Measurements from ENCODE around the gene FES.
A peak's percentile ranks its signal among the peaks of the same experiment; 100 is the strongest.
"Not testable (repeated sequence)": the region's sequence is repeated elsewhere in the genome, so short reads cannot be mapped to it uniquely, and the experiment has no call there.

The FES gene

GRCh38 chr15:90918835-90919234 is 34.5 kb downstream of the FES start:
- H3K27me3 ChIP-seq (ENCODE audit: control insufficient read depth, low read length), result no peaks in the 10 kb centered on the region
- H3K27ac ChIP-seq (ENCODE audit: low read depth, low read length), result no peak overlapping the region
- TF ChIP-seq EZH2phosphoT487 (IDR thresholded peaks at IDR 0.05; ENCODE audit: borderline replicate concordance, low read length) (no peak), CTCF (IDR thresholded peaks at IDR 0.05; ENCODE audit: low read depth, low read length, poor library complexity, severe bottlenecking) (no peak)
- no peak overlapping the region for H3K4me2 ChIP-seq (ENCODE audit: low read length)
- no peaks in the 10 kb centered on the region for H3K9me3 ChIP-seq (ENCODE audit: control insufficient read depth, insufficient read depth, low read length)
- H3K79me2 ChIP-seq (ENCODE audit: control insufficient read depth, low read length), result no peaks in the 10 kb centered on the region
- H3K4me3 ChIP-seq (ENCODE audit: low read length), result no peak overlapping the region
- H3K36me3 ChIP-seq (ENCODE audit: control insufficient read depth, low read length), result peaks cover 78% of the 10 kb centered on the region
- no peaks in the 10 kb centered on the region for H4K20me1 ChIP-seq (ENCODE audit: control insufficient read depth, insufficient read depth, low read depth, low read length)
- peaks cover 12% of the 10 kb centered on the region for H3K4me1 ChIP-seq (ENCODE audit: control insufficient read depth, low read length)
- H3K9me2 ChIP-seq (replicated peaks; ENCODE audit: control insufficient read depth, low read length), result no peaks in the 10 kb centered on the region
- no peaks in the 10 kb centered on the region for H3F3A ChIP-seq (ENCODE audit: control insufficient read depth, insufficient read depth)

DNA sequence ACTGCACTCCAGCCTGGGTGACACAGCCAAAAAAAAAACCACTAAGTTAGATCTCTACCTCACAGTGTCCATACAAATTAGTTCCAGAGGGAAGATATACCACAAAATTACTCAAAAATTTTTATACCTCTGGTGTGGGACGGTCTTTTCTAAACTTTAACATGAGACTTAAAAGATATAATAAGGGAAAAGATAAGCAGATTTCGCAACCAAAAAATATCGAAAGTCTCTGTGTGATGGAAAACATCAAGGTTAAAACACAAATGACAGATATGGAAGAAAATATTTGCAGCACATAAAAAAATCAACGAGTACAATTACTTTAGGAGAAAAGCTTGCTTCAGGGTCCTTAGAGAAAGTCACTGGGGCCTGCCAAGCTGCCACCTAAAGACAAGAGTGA is 37.6 kb downstream of the FES start:
- Histone ChIP-seq H3K27ac (ENCODE audit: low read depth, low read length) (no peak overlapping the region), H3K9me2 (replicated peaks; ENCODE audit: control insufficient read depth, low read length) (no peaks in the 10 kb centered on the region), H3F3A (ENCODE audit: control insufficient read depth, insufficient read depth) (peaks cover 9% of the 10 kb centered on the region; the same call in 1 of the 2 replicates), H3K36me3 (ENCODE audit: control insufficient read depth, low read length) (peaks cover 47% of the 10 kb centered on the region), H3K4me2 (ENCODE audit: low read length) (no peak overlapping the region), H3K4me1 (ENCODE audit: control insufficient read depth, low read length) (no peaks in the 10 kb centered on the region), H3K79me2 (ENCODE audit: control insufficient read depth, low read length) (no peaks in the 10 kb centered on the region), H4K20me1 (ENCODE audit: control insufficient read depth, insufficient read depth, low read depth, low read length) (no peaks in the 10 kb centered on the region), H3K27me3 (ENCODE audit: control insufficient read depth, low read length) (no peaks in the 10 kb centered on the region), H3K9me3 (ENCODE audit: control insufficient read depth, insufficient read depth, low read length) (no peaks in the 10 kb centered on the region), H3K4me3 (ENCODE audit: low read length) (no peak overlapping the region)
- TF ChIP-seq CTCF (IDR thresholded peaks at IDR 0.05; ENCODE audit: low read depth, low read length, poor library complexity, severe bottlenecking), result no peak
- TF ChIP-seq EZH2phosphoT487 (IDR thresholded peaks at IDR 0.05; ENCODE audit: borderline replicate concordance, low read length), result no peak

DNA sequence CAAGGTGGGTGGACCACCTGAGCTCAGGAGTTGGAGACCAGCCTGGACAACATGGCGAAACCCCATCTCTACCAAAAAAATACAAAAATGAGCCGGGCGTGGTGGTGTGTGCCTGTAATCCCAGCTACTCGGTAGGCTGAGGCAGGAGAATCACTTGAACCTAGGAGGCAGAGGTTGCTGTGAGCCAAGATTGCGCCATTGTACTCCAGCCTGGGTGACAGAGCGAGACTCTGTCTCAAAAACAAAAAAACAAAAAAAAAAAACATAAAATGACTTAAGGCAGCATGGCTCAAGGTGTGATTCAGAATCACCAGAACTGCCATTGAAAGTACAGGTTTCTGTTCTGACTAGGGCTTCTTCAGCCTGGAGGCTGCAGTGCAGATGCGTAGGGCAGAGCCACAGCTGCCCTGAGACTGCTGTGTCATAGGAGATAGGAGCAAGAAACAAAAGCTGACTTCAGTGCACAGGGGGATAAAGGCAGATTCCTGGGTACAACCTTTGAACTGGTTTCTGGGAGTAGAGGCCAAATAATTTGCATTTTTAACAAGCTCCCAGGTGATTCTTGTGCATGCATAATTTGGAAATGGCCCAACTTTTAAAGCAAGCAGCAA is 38.5 kb downstream of the FES start:
- H3K36me3 ChIP-seq (ENCODE audit: control insufficient read depth, low read length), result peaks cover 38% of the 10 kb centered on the region
- H3K9me3 ChIP-seq (ENCODE audit: control insufficient read depth, insufficient read depth, low read length); H4K20me1 ChIP-seq (ENCODE audit: control insufficient read depth, insufficient read depth, low read depth, low read length); H3K4me2 ChIP-seq (ENCODE audit: low read length); H3K27ac ChIP-seq (ENCODE audit: low read depth, low read length); H3F3A ChIP-seq (ENCODE audit: control insufficient read depth, insufficient read depth); H3K9me2 ChIP-seq (replicated peaks; ENCODE audit: control insufficient read depth, low read length); H3K4me3 ChIP-seq (ENCODE audit: low read length); H3K79me2 ChIP-seq (ENCODE audit: control insufficient read depth, low read length); H3K4me1 ChIP-seq (ENCODE audit: control insufficient read depth, low read length); H3K27me3 ChIP-seq (ENCODE audit: control insufficient read depth, low read length): not testable (repeated sequence)

DNA sequence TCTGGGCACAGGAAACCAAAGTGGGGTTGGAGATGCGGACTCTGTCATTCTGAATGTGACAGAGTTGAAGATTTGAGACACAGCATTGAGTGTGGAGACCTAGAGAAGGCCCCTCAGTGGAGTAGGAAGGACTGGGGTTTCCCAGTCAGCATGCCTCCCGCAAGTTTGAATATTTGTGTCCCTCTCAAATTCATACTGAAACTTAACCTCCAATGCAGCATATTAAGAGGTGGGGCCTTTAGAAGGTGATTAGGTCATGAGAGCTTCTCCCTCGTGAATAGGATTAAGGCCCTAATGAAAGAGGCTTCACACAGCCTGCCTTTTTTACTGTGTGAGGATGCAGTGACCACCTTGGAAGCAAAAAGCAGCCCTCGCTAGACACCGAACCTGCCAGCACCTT is 40.1 kb downstream of the FES start:
- Histone ChIP-seq H4K20me1 (ENCODE audit: control insufficient read depth, insufficient read depth, low read depth, low read length) (no peaks in the 10 kb centered on the region), H3K27ac (ENCODE audit: low read depth, low read length) (no peak overlapping the region), H3K9me3 (ENCODE audit: control insufficient read depth, insufficient read depth, low read length) (no peaks in the 10 kb centered on the region), H3K27me3 (ENCODE audit: control insufficient read depth, low read length) (no peaks in the 10 kb centered on the region), H3K9me2 (replicated peaks; ENCODE audit: control insufficient read depth, low read length) (no peaks in the 10 kb centered on the region), H3K36me3 (ENCODE audit: control insufficient read depth, low read length) (peaks cover 25% of the 10 kb centered on the region), H3K4me2 (ENCODE audit: low read length) (no peak overlapping the region), H3F3A (ENCODE audit: control insufficient read depth, insufficient read depth) (peaks cover 9% of the 10 kb centered on the region; the same call in 1 of the 2 replicates), H3K79me2 (ENCODE audit: control insufficient read depth, low read length) (peaks cover 8% of the 10 kb centered on the region), H3K4me1 (ENCODE audit: control insufficient read depth, low read length) (peaks cover 14% of the 10 kb centered on the region), H3K4me3 (ENCODE audit: low read length) (no peak overlapping the region)
- TF ChIP-seq CTCF (IDR thresholded peaks at IDR 0.05; ENCODE audit: low read depth, low read length, poor library complexity, severe bottlenecking) (no peak), EZH2phosphoT487 (IDR thresholded peaks at IDR 0.05; ENCODE audit: borderline replicate concordance, low read length) (no peak)

GRCh38 chr15:90926766-90927165 is 42.5 kb downstream of the FES start:
- H3K9me2 ChIP-seq (replicated peaks; ENCODE audit: control insufficient read depth, low read length); H3K9me3 ChIP-seq (ENCODE audit: control insufficient read depth, insufficient read depth, low read length); H3K4me3 ChIP-seq (ENCODE audit: low read length); H3K4me2 ChIP-seq (ENCODE audit: low read length); H3K27ac ChIP-seq (ENCODE audit: low read depth, low read length); H3K27me3 ChIP-seq (ENCODE audit: control insufficient read depth, low read length); H4K20me1 ChIP-seq (ENCODE audit: control insufficient read depth, insufficient read depth, low read depth, low read length): not testable (repeated sequence)
- H3K4me1 ChIP-seq (ENCODE audit: control insufficient read depth, low read length), result peaks cover 26% of the 10 kb centered on the region
- peaks cover 22% of the 10 kb centered on the region for H3F3A ChIP-seq (ENCODE audit: control insufficient read depth, insufficient read depth)
- peaks cover 25% of the 10 kb centered on the region for H3K79me2 ChIP-seq (ENCODE audit: control insufficient read depth, low read length)
- peaks cover 16% of the 10 kb centered on the region for H3K36me3 ChIP-seq (ENCODE audit: control insufficient read depth, low read length)

DNA sequence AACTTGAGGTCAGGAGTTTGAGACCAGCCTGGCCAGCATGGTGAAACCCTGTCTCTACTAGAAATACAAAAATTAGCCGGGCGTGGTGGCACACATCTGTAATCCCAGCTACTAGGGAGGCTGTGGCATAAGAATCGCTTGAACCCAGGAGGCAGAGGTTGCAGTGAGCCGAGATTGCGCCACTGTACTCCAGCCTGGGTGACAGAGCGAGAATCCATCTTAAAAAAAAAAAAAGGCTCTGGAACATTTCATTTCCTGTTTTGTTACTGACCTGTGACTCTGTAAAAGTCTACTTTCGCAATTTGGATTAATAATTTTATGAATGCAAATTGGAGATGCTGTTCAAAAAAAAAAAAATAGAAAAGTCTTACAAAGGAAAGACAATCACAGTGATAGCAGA is 43.8 kb downstream of the FES start:
- Histone ChIP-seq H3K4me2 (ENCODE audit: low read length) (peak overlapping the region; percentile 97), H3K27ac (ENCODE audit: low read depth, low read length) (0 out of 2 replicates have a peak overlapping the region, but pooled peaks have one; percentile 13), H3F3A (ENCODE audit: control insufficient read depth, insufficient read depth) (peaks cover 22% of the 10 kb centered on the region), H3K79me2 (ENCODE audit: control insufficient read depth, low read length) (peaks cover 30% of the 10 kb centered on the region), H3K4me3 (ENCODE audit: low read length) (peak overlapping the region; percentile 98; the same call in 1 of the 2 replicates), H3K4me1 (ENCODE audit: control insufficient read depth, low read length) (peaks cover 33% of the 10 kb centered on the region), H3K36me3 (ENCODE audit: control insufficient read depth, low read length) (peaks cover 15% of the 10 kb centered on the region)
- not testable (repeated sequence) for H4K20me1 ChIP-seq (ENCODE audit: control insufficient read depth, insufficient read depth, low read depth, low read length); H3K9me3 ChIP-seq (ENCODE audit: control insufficient read depth, insufficient read depth, low read length); H3K9me2 ChIP-seq (replicated peaks; ENCODE audit: control insufficient read depth, low read length); H3K27me3 ChIP-seq (ENCODE audit: control insufficient read depth, low read length)

All from DOHH2 (cell line).